ENCODE measurements around the gene RPTOR.

The RPTOR gene

GRCh38 chr17:80660527-80661198, 116.0 kb downstream of the RPTOR start:
- DNase-seq (ENCODE audit: low read depth in 2 of 2, low spot score in 1 of 2) = no peak

- DNase-seq (ENCODE audit: low read depth in 2 of 2, low spot score in 1 of 2) = no peak
Observed at GRCh38 chr17:80662557-80662956, 117.9 kb downstream of the RPTOR start.

DNA sequence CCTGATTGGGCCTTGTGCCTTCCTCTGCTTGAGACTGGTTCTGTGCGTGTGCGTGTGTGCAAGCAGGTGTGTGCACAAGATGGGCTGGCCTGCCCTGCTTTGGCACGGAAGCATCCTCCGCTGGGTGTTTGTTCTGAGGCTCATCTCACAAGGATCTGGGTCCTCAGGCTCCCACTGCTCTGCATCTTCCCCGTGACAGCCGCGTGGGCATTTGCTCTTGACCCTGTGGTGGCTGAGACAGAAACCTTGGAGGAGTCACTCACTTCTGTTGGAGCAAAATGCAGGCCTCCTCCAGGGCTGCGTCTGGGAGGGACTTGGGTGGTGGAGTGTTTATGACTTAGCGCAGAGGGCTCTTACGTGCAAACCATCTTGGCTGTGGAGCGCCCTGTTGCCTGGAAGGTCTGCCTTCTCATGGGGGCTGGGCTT, 119.2 kb downstream of the RPTOR start:
- no peak for DNase-seq (ENCODE audit: low read depth in 2 of 2, low spot score in 1 of 2)

GRCh38 chr17:80664217-80664790, 119.7 kb downstream of the RPTOR start:
- DNase-seq (ENCODE audit: low read depth in 2 of 2, low spot score in 1 of 2) = no peak

- no peak for DNase-seq (ENCODE audit: low read depth in 2 of 2, low spot score in 1 of 2)
Observed at GRCh38 chr17:80665792-80666191, 121.2 kb downstream of the RPTOR start.

- DNase-seq (ENCODE audit: low read depth in 2 of 2, low spot score in 1 of 2) = no peak
Observed at GRCh38 chr17:80666867-80667266, 122.2 kb downstream of the RPTOR start.

DNA sequence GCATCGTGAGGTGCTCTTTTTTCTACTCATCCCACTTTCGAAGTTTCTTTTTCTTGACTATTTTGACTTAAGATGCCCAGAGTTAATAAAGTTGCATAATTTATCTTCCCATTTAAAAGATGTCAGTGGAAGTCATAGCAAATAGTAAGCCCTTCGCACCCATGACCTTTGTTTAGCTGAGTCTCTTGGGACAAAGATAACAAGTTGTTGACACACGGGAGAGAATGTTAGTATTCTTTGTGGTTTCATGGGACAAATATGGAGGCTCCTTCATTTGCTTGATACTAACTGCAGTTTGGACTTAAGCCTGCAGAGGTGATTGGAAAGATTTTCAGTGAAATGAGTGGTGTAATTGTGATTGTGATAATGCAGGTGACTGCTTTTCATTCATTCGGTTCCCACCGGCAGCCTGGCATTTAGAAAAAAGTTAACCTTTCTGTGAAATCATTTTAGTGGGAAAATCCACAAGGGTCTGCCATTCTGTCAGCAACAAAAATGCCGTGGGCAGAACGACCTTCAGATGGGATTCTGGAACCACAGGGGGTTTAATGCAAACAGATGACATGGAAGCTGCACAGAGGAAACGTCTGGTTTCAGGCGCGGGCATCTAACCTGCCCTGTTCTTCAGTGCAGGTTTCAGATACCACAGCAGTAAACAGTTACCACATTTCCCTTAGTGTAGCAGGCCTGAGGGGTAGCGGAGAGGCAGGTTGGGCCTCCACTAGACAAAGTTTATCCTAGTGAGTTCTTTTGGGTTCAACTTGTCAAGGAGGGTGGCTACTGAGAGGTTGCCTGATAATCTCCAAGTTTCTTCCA, 123.0 kb downstream of the RPTOR start:
- DNase-seq (ENCODE audit: low read depth in 2 of 2, low spot score in 1 of 2) = no peak

DNA sequence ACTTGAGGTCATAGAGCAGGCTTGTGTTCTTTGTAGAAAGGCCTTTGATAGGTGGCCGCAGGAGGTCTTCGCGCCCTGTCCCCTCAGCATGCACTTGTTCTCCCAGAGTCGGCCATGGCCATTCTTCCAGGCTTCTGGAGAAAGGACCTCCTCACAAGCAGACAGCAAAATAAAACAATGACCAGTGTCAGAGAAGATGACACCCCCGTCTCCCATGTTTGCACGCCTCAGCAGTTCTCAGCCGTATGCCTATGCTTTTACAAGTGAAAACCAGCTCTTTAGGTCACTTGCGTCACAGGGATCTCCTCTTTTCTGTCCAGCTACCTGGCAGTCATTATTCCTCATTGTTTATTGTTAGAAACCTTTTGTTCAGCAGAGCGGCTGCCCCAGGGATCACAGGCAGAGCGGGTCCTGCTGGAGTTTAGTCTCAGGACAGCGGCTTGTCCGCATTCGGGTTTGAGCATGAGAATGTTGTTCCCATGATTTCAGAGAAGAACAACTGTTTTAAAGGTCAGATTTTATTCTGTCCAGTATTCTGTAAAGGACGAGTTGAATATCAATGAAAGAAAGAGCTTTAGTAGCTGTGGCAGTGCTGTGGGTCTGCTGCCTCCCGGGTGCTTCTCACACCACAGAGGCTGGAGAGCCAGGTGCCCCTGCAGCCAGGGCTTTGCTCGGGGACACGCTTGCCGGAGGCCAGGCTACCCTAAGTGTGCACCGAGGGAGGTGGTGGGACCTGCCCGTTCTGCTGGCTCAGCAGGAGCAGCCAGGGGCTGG, 123.9 kb downstream of the RPTOR start:
- DNase-seq (ENCODE audit: low read depth in 2 of 2, low spot score in 1 of 2) = no peak

- DNase-seq (ENCODE audit: low read depth in 2 of 2, low spot score in 1 of 2) = no peak
Observed at GRCh38 chr17:80671039-80671824, 126.6 kb downstream of the RPTOR start.

- no peak for DNase-seq (ENCODE audit: low read depth in 2 of 2, low spot score in 1 of 2)
Observed at GRCh38 chr17:80671825-80672110, 127.1 kb downstream of the RPTOR start.

- DNase-seq (ENCODE audit: low read depth in 2 of 2, low spot score in 1 of 2) = no peak
Observed at GRCh38 chr17:80673152-80673920, 128.7 kb downstream of the RPTOR start.

- no peak for DNase-seq (ENCODE audit: low read depth in 2 of 2, low spot score in 1 of 2)
Observed at GRCh38 chr17:80675438-80676095, 130.9 kb downstream of the RPTOR start.

DNA sequence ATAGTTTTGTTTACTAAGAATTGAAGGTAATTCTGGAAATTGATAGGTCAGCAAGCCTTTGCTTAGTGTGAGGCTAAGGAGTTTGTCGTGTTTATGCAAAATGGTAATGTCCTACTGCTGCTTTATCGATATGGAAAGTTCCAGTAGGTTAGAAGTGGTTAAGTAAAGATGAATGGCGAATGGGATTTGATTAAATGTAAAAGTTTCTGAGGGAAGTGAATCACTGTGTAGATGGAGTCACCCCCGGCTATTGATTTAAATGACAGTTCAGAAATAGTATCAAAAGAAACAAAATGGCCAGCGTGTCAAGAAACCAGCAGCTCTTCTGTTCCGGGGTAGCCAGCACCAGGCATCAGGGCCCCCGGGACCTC, 131.4 kb downstream of the RPTOR start:
- no peak for DNase-seq (ENCODE audit: low read depth in 2 of 2, low spot score in 1 of 2)

GRCh38 chr17:80676564-80676963, 131.9 kb downstream of the RPTOR start:
- no peak for DNase-seq (ENCODE audit: low read depth in 2 of 2, low spot score in 1 of 2)

DNA sequence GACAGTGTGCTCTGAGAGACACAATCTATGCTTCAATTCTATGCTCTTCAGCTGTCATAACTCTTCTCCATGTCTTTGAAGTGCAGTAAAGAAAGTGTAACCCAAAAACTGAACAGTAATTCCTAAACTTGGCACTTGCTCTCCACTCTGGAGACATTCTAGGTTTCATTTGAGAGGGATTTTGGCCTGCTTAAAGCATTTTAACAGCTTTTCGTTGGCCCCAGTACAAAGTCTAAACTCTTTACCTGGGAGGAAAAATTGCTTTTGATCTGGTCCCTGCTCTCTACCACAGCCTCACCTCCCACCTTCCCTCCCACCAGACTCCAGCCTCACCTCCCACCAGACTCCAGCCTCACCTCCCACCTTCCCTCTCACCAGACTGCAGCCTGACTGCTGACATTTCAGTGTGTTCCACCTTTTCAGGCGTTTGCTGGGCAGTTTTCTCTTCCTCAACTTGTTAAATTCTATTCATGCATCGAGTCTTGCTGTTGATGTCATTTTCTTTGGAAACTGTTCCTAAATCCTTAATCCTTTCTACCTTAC, 132.6 kb downstream of the RPTOR start:
- DNase-seq (ENCODE audit: low read depth in 2 of 2, low spot score in 1 of 2) = no peak

DNA sequence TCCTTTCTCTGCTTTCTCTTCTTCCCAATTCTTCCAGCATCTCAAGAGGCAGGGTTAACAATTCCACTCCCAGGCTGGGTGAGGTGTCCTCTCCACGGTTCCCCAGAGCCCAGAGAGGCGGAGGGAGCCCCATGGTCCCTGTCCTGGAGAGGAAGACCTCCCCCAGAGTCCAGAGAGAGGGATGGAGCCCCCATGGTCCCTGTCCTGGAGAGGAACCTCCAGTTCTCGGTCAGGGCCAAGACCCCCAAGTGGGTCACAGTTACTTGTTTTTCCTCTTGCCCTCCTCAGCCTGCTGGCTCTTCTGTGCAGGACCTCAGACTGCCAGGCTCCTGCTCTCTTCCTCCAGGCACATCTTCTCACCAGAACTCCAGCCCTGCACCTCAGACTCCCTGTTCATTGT, 135.2 kb downstream of the RPTOR start:
- no peak for DNase-seq (ENCODE audit: low read depth in 2 of 2, low spot score in 1 of 2)

- DNase-seq (ENCODE audit: low read depth in 2 of 2, low spot score in 1 of 2) = no peak
Observed at GRCh38 chr17:80681215-80681614, 136.6 kb downstream of the RPTOR start.

DNA sequence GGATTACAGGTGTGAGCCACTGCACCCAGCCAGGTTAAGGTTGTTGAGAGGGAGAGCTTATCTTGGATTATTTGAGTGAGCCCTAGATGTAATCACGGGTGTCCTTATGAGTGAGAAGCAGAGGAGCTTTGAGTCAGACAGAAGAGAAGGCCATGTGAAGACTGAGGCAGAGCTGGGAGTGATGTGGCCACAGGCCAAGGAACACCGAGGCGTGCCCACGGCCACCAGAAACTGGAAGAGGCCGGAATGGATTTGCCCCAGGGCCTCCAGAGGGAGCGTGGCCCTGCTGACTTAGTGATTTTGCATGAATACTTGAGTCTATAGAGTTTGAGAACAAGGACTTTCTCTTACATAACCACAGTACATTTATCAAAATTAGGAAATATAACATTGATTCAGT, 137.7 kb downstream of the RPTOR start:
- DNase-seq (ENCODE audit: low read depth in 2 of 2, low spot score in 1 of 2) = no peak

DNA sequence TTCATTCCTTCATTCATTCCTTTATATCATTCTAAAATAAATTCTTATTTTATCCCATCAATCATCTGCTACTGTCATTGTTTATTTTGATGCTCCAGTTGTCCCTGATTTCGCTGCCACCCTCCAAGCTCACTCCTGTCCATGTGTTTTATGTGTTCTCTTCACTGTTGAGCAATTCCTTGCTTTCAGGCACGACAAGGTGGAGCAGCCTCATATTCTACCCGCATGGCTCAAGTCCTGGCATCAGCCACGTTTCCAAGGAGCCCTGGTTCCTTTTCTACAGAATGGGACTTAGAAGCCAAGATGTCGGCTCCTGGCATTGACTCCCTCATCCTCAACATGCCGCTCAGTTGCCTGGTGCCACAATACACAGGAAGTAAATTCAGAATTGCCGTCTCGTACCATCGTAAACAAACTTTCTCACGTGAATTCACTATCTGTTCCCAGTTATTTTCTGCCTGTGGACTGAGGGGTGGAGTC, 139.0 kb downstream of the RPTOR start:
- no peak for DNase-seq (ENCODE audit: low read depth in 2 of 2, low spot score in 1 of 2)
